Posterior cingulate gyrus (tissue), 11 donors: Measurements from ENCODE around the gene RASA3.
A peak's percentile ranks its signal among the peaks of the same experiment; 100 is the strongest.

Experiments
- DNase-seq, 10 donors: peaks; one replicate each; pipeline versions ENCODE4 v3.0.0 to v3.0.0-alpha.2; 2020 to 2021; ENCODE audit warnings: mixed read lengths in 3 of 10
- intact Hi-C: fragments of 100-400 bp; cut with DNase I; formaldehyde crosslinking; loops from one replicate; pipeline ENCODE4 v1.15.1; 2023

RASA3 gene

DNA sequence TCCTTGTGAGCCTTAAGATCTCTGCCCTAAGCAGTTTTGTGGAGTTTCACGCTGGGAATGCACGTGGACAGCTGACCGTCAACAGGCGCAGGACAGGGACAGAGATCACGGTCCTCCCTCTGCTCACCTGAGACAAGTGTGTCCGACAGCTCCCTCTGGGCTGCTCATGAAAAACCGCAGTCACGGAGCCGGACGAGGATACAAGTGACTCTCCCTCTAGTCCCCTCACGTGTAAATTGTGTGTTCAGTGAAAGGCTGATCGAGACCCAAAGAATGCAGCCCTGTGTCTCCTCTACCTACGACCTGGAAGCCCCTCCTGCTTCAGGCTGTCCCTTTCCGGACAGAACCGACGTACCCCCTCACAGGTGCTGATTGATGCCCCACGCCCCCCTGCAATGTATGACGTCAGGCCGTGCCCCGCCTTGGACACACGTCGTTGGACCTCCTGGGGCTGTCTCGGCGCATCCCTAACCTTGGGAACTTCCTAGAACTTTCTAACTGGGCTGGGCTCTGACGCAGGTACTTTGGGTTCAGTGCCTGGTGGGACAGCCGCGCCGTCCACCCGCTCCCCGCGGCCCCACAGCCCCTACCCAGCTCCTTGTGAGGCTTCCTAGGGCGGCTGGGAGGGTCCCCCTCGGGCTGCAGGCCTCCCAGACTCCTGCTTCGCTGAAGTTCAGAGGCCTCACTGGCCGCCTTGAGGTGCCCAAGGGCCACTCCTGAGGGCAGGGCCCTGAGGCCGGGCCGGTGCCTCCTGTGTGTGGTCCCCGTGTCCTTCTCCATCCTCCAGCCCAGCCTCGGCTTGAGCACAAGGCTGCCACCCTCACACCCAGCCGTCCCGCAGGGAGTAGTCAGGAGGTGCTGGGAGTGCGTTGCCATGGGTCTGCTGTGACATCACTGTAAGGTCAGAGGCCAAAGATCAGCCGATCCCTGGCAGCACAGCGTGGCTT is 158.9 kb downstream of the RASA3 start, which contains the start of gene C13orf46:
Gene C13orf46, minus strand, starts transcription at position 859 of the 947 bp plus-strand sequence. Its CDS starts 79 bp downstream, at position 780.
- intact Hi-C loops, result no loop called here
- DNase-seq, result peak in 3 of 10 donors; percentile 47 to 76 (median 53)

GRCh38 chr13:113972451-113973217 is 159.8 kb downstream of the RASA3 start:
- intact Hi-C loops, result no loop called here
- peak in 3 of 10 donors; percentile 31 to 84 (median 71) for DNase-seq

GRCh38 chr13:113971471-113972231 is 160.8 kb downstream of the RASA3 start:
- intact Hi-C loops, result no loop called here
- peak in 3 of 10 donors; percentile 60 to 79 (median 78) for DNase-seq

- intact Hi-C loops, result no loop called here
- peak in 3 of 10 donors; percentile 47 to 76 (median 72) for DNase-seq
Observed at GRCh38 chr13:113970810-113971470, 161.5 kb downstream of the RASA3 start.

DNA sequence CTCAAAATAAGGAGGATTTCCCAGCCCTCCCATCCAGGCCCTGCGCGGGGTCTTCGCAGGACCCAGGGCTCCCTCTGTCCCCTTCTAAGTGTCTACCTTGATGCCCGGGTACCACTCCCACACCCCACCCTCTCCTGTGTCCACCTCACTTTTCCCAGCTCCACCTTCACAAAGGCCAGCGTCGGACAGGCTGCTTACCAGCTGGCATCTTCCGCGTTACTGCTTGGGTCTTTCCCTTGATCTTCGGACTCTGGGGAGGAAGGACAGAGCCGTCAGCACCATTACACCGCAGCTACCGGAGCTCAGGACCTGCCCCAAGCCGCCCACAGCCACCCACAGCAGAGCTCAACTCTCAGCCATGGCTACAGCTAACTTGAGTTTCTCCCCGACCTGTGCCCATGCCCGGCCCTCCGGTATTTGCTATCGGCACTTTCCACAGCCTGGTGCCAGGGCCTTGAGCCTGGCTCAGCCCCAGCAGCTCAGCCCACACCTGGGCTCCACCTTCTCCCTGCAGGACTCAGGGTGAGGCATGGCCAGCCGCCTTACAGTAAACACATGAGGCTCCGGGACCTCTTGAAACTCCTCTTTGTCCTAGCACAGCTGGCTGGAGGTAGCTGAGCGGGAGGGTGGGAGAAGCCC is 162.3 kb downstream of the RASA3 start:
- DNase-seq, result peak in 3 of 10 donors; percentile 57 to 72 (median 69)
- intact Hi-C loops, result no loop called here

DNA sequence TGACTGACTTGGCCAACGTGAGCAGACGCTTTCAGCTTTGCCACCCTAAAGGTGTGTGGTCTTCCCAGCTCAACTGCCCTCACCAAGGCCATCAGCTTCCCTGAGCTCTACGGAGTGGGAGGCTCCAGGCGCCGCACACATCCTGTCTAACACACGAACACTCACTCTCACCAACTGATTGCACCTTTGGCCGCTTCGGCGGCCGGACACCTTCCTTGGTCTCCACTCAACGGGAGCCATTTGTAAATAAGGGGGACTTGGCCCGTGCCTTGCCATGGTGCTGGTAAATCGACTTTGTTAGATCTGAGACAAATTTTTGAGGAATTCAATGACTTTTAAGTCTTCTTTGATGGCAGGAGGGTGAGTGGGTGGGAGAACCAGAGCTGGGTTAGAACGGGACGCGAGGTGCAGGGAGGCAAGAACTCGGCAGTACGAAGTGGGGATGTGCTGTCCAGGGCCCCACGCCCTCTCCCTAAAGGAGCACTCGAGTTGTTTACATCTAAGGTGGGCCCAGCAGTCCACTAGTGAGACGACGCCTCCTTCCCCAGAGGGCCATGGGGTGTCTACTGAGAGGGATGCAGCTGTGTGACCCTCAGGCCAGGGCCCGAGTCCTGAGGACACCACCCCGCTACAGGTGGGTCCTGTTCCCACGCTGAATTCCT is 163.0 kb downstream of the RASA3 start:
- DNase-seq, result peak in 3 of 10 donors; percentile 37 to 72 (median 72)
- intact Hi-C loops, result no loop called here

DNA sequence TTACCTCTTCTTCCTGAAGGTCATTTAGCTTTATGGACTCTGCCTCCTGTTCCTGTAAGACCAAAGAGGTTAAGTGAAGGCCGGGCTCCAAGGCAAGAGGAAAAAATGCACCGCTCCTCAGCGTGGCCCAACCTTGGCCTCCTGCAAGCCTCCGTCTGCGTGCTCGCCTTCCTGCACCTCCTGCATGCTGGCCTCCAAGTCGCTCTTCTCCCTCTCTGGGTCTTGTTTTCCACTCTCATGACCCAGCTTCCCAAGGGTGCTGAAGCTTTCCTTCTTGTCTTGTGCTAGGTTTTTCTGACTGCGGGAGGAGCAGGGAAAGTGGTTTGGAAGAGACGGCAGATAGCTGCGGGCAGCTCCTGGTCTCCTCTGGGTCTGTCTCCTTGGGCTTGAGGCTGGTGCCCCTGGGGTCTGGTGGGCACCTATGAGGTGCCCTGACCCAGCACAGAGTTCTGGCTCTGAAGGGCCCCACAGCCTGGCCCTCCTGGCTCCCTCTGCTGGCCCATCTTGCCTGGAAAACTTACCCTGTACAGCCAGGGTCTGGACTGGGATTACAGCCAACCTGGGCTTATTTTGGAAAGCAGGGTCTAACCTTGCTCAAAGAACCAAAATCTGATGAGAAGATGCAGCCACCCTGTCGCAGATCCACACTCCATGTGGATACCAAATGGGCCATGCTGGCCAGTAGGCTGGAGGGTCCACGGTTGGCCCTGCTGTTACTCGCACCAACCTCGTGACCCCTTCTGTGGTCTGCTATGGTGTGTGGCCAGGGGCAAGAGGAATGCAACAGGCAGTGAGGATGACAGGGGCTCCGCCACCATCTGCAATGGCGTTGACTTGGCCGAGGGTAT is 163.7 kb downstream of the RASA3 start:
- intact Hi-C loops, result no loop called here
- DNase-seq, result peak in 3 of 10 donors; percentile 51 to 76 (median 64)

DNA sequence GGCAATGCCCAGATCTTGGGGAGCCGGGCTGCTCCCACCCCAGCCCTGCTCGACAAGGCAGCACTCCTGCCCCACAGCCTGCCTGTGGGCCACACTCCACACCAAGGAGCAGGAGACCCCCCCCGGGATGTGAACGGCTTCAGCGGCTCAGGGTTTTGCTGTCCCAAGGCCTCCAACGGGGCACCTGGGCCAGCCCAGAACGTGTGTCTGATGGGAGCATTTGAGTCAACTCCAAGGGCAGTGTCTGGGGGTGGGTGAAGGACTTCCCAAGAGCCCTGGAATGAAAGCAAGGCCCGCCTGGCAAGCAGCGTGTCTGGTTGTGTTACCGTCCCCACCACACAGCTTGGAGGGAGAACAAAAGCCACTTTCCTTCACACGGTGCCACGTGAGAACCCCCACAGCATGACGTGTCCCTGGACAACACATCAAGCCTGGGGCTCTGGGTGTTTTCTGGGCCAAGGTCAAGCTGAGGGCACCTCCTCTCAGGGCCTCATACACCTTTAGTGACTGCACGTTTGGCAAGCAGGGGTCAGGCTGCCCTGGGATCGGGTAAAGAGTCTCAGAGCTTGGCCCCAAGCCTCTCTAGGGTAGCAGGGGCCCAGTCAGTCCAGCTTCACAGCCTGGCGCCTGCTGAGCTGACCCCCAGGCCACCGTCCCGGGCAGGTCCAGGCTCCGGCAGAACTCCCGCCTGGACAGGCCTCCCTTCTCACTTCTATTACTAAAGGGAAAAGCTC is 164.5 kb downstream of the RASA3 start:
- DNase-seq, result peak in 3 of 10 donors; percentile 35 to 70 (median 70)
- intact Hi-C loops, result no loop called here

DNA sequence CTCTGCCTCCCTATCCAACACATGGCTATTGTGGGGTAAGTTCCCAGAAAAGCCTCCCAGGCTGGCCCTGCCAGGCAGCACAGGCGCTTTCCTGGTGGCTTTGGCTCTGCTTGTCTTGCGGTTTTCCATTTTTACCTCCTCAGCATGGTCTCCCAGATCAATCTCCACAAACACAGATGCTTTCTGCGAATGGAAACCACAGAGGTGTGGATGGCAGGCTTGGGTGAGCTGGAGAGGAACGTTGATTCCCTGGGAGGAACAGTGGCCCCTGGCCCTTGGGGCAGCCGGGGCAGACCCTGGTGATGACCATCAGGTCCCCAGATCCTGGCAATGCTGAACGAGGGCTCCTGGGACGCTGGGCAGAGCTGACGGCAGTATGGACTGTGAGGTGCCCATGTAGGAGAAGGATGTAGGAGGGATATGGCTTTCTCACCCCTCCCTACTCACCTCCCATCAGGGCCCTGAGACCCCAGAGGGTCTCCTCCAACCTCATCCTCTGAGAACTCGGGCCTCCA is 165.2 kb downstream of the RASA3 start:
- intact Hi-C loops, result no loop called here
- DNase-seq, result peak in 2 of 10 donors; percentile 29 to 62

GRCh38 chr13:113965968-113966884 is 166.2 kb downstream of the RASA3 start:
- peak in 1 of 10 donors; percentile 8 for DNase-seq
- intact Hi-C loops, result no loop called here

GRCh38 chr13:113965383-113965874 is 167.0 kb downstream of the RASA3 start:
- intact Hi-C loops, result no loop called here
- DNase-seq, result no peak

- intact Hi-C loops, result no loop called here
- peak in 3 of 10 donors; percentile 49 to 83 (median 50) for DNase-seq
Observed at GRCh38 chr13:113964251-113964995, 168.0 kb downstream of the RASA3 start.

DNA sequence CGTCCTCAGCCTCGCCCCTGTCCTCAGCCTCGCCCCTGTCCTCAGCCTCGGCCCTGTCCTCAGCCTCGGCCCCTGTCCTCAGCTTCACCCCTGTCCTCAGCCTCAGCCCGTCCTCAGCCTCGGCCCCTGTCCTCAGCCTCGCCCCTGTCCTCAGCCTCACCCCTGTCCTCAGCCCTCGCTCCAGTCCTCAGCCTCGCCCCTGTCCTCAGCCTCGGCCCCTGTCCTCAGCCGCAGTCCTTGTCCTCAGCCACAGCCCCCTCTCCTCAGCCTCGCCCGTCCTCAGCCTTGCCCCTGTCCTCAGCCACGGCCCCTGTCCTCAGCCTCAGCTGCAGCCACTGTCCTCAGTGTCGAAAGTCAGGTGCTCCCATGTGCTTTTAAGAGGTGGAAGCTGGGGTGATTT is 169.0 kb downstream of the RASA3 start:
- intact Hi-C loops, result no loop called here
- DNase-seq, result peak in 3 of 10 donors; percentile 46 to 76 (median 52)

DNA sequence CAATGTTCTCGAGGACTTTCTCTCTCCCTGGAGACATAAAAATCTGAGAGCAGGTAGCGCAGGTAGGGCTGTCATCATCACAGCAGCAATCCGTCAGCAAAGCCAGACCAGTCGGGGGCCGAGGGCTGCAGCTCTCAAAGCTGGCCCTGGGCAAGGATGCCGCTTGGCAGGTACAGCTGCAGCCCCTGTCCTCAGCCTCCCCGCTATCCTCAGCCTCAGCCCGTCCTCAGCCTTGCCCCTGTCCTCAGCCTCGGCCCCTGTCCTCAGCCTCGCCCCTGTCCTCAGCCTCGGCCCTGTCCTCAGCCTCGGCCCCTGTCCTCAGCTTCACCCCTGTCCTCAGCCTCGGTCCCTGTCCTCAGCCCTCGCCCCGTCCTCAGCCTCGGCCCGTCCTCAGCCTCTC is 169.4 kb downstream of the RASA3 start:
- peak in 4 of 10 donors; percentile 14 to 71 (median 35) for DNase-seq
- intact Hi-C loops, result no loop called here

GRCh38 chr13:113962386-113962785 is 170.0 kb downstream of the RASA3 start:
- DNase-seq, result peak in 4 of 10 donors; percentile 5 to 62 (median 44)
- intact Hi-C loops, result no loop called here
